Upper lobe of right lung (tissue), 1 donor: ENCODE data around the gene RNF144A. TPM values are rescaled to one million over a fixed set of nuclear protein-coding genes. Genes with fewer than 3 reads are reported as not detected.

Source experiments
- ATAC-seq: fragments of 200-7000 bp; cut with Tn5 transposase; one replicate; pipeline ENCODE4 v1.9.1; 2020; ENCODE audit warnings: mild to moderate bottlenecking, moderate library complexity
- DNase-seq: peaks from one replicate; pipeline ENCODE4 v3.0.0-alpha.2; 2020
- H3K27ac ChIP-seq: fragments of 200-600 bp; one replicate; pipeline ENCODE4 v1.8.0; 2022
- H3K27me3 ChIP-seq: fragments of 200-600 bp; one replicate; pipeline ENCODE4 v1.8.0; 2022; ENCODE audit warnings: mild to moderate bottlenecking
- H3K36me3 ChIP-seq: fragments of 200-600 bp; one replicate; pipeline ENCODE4 v1.8.0; 2022
- H3K4me1 ChIP-seq: fragments of 200-600 bp; one replicate; pipeline ENCODE4 v1.8.0; 2022
- H3K4me3 ChIP-seq: fragments of 200-600 bp; one replicate; pipeline ENCODE4 v1.8.0; 2022; ENCODE audit warnings: mild to moderate bottlenecking
- H3K9me3 ChIP-seq: fragments of 200-600 bp; one replicate; pipeline ENCODE4 v1.8.0; 2022
- intact Hi-C: fragments of 100-400 bp; cut with DNase I; formaldehyde crosslinking; loops from one replicate; pipeline ENCODE4 v1.11.0; 2022
- total RNA-seq: library from RNA; stranded (reverse); fragmentation: NEBNext Ultra II Directional; extraction: Animal tissue kit (Norgen Biotek cat#: 25700); gene quantifications from one replicate; pipeline ENCODE4 v1.2.1, GENCODE V29; 2021
- TF ChIP-seq, protein P1 (sequence below): fragments of 200-600 bp; IDR thresholded peaks from one replicate; pipeline ENCODE4 v1.8.0; 2022; ENCODE audit warnings: antibody characterized with exemption
- donor health status: DM: no; HTN: yes; CAD: no; lungs with severe emphysema.

The RNF144A gene
- total RNA-seq, 1 donor from 2014 or later: 16.0 TPM

DNA sequence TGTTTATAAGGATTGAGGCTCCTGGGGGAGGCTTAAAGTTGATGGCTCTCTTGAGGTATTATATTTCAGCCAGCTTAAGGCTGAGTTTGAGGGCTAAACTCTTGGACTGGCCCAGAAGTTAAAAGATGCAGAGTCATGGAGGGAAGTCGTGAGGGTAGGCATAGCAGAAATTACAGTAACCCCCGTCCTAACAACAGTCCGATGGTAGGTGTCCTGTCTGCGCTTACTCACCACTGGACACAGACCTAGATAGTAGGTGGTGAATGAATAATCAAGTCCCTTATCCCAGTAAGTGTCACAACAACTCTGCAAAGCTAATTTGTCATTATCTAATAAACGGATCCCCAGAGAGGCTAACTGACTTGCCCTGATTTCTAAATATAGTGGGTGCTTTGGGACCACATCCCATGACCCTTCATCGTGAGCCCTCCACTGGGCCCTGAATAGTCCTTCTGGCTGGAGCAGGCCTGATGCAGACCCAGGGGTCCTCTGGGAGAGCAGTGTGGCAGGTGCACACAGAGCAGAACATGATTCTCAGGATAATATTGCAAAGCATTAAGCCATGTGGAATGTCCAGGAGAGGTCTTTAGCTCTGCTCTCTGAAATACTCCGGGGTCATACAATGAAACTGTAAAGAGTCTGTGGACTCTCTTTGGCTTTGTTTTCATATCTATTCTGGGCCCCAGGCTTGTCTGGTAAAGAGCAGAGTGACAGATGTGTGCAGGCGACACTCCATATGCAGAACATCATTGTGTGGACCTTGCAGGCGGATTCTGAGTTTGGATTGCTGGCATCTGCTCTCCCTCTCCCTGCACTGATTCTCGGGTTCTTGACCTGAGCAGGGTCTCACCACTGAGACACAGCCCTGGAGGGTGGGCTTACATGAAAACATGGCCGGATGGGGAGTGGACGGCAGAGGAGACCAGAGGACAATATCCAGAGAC lies 98.1 kb downstream of the RNF144A start:
- ATAC-seq (peak; percentile 15), DNase-seq (no peak)
- Histone ChIP-seq H3K4me3 (no peak overlapping the region), H3K27me3 (no peaks in the 10 kb centered on the region), H3K4me1 (no peaks in the 10 kb centered on the region), H3K9me3 (no peaks in the 10 kb centered on the region), H3K36me3 (no peaks in the 10 kb centered on the region), H3K27ac (no peak overlapping the region)
- TF ChIP-seq, protein P1, sequence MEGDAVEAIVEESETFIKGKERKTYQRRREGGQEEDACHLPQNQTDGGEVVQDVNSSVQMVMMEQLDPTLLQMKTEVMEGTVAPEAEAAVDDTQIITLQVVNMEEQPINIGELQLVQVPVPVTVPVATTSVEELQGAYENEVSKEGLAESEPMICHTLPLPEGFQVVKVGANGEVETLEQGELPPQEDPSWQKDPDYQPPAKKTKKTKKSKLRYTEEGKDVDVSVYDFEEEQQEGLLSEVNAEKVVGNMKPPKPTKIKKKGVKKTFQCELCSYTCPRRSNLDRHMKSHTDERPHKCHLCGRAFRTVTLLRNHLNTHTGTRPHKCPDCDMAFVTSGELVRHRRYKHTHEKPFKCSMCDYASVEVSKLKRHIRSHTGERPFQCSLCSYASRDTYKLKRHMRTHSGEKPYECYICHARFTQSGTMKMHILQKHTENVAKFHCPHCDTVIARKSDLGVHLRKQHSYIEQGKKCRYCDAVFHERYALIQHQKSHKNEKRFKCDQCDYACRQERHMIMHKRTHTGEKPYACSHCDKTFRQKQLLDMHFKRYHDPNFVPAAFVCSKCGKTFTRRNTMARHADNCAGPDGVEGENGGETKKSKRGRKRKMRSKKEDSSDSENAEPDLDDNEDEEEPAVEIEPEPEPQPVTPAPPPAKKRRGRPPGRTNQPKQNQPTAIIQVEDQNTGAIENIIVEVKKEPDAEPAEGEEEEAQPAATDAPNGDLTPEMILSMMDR: no peak
- intact Hi-C loops: no loop called here

DNA sequence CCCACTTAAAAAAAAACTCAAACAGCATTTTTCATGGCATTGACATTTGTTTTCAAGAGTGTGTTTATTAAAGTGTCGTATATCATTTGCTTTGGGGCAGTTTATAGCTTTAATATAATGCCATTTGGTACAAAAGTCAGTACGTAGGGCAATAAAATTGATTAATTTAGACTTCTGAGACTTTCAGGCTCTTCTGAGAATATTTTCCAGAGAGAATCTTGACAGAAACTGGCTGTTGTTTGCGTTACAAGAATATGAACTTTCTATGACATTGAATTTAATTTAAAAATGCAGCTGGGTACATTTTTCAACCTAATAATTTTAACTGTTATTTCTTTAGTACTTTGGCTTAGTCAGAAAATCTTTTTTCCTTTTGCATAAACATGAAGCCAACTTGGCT lies 98.9 kb downstream of the RNF144A start:
- H3K4me1 ChIP-seq: no peaks in the 10 kb centered on the region
- intact Hi-C loops: no loop called here

DNA sequence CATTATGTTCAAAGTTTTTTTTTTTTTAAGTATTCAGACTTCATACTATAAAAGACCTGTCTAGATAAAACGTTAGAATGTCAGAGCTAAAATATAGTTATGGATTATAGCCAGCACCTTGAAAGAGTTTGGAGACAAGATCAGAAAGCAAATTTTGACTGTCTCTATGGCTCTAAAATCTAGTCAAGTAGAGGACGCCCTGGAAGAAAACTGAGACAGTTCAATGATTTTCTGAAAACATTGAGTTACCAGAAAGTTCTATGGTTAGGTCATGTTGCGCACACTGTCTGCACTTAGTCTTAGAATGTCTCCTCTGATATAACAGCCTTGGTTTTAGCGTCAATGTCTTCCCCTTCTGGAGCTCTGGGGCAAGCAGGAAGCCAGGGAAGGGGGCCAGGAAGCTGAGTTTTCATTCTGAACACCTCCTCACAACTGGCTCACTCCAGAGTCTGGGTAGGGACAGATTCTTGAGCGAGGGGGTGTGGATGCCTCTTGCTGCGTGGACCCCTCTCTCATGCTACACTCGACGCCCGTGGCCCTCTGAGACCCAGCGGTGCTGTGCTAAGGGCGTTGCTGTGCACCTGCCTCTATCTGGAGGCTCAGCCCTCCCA lies 99.5 kb downstream of the RNF144A start:
- Histone ChIP-seq H3K27me3 (no peaks in the 10 kb centered on the region), H3K36me3 (no peaks in the 10 kb centered on the region), H3K4me1 (no peaks in the 10 kb centered on the region), H3K27ac (no peak overlapping the region), H3K9me3 (no peaks in the 10 kb centered on the region), H3K4me3 (no peak overlapping the region)
- DNase-seq (no peak), ATAC-seq (no peak)
- intact Hi-C loops: no loop called here
- TF ChIP-seq, protein P1: no peak

More for the DNA sequence above, 98.9 kb downstream of the RNF144A start:
- no peaks in the 10 kb centered on the region for H3K9me3 ChIP-seq
- no peak overlapping the region for H3K4me3 ChIP-seq
- no peak for DNase-seq
- no peak overlapping the region for H3K27ac ChIP-seq
- no peaks in the 10 kb centered on the region for H3K27me3 ChIP-seq
- H3K36me3 ChIP-seq: no peaks in the 10 kb centered on the region
- no peak for ATAC-seq
- TF ChIP-seq, protein P1: no peak

DNA sequence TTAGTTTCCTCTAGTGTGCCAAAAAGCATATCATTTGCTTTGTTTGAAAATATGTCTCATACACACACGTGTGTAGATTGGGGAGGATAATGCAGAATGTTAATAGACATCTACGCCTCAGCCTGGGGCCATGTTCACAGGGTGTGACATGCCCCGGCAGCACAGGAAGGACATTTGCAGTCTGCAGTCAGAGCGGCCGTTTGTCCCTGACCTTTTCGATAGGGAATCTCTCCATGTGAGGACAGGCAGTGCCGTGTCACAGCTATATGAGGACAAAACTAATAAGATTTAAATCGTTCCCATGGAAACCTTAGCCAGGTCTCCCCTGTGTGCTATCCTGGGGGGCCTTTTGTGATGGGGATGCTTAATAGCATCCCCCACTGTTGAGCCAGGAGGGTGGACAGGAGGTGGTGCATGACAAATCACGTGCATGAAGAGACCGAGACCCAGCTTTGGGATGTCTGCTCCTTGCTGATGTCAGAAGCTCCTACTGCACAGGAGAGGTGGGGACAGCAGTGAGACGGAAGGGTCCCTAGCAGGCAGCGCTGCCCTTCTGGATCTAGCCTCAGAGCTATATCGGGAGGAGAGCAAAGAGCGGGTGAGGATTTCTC lies 100.6 kb downstream of the RNF144A start:
- Histone ChIP-seq H3K4me3 (no peak overlapping the region), H3K36me3 (no peaks in the 10 kb centered on the region), H3K4me1 (no peaks in the 10 kb centered on the region), H3K27ac (no peak overlapping the region), H3K27me3 (no peaks in the 10 kb centered on the region), H3K9me3 (no peaks in the 10 kb centered on the region)
- DNase-seq (no peak), ATAC-seq (no peak)
- TF ChIP-seq, protein P1: no peak
- intact Hi-C loops: no loop called here

DNA sequence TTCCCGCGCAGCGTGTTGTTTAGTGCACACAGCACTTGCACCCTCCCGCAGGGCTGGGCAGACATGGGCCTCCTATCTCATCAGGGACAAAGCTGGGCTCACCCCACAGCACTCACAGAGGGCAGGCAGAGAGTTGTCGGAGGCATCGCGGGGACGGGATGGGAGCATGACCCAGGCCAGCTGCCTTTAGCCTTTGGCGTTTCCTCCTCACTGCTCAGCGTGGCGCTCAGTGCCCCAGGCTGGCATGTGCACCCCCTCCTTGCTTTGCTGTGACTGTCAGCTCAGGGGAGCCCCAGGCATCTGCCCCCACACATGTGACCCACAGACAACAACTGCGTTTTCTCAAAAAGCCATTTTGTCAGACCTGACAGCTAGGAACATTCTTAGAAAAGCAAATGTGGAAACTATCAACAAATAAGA lies 101.1 kb downstream of the RNF144A start:
- Histone ChIP-seq H3K4me3 (no peak overlapping the region), H3K36me3 (no peaks in the 10 kb centered on the region), H3K4me1 (no peaks in the 10 kb centered on the region), H3K27ac (no peak overlapping the region), H3K27me3 (no peaks in the 10 kb centered on the region), H3K9me3 (no peaks in the 10 kb centered on the region)
- DNase-seq: no peak
- no peak for ATAC-seq
- intact Hi-C loops: no loop called here
- TF ChIP-seq, protein P1: no peak
